Right ventricle myocardium superior (tissue), 1 donor: ENCODE data around the gene LRRC8D. TPM values are rescaled to one million over a fixed set of nuclear protein-coding genes. Genes with fewer than 3 reads are reported as not detected.

ENCODE experiments used
- ATAC-seq: fragments of 200-7000 bp; cut with Tn5 transposase; one replicate; pipeline ENCODE4 v1.9.1; 2020; ENCODE audit warnings: mild to moderate bottlenecking; ENCODE audit not compliant: poor library complexity
- DNase-seq: peaks from one replicate; pipeline ENCODE4 v3.0.0-alpha.2; 2020
- intact Hi-C: fragments of 100-400 bp; cut with DNase I; formaldehyde crosslinking; loops from one replicate; pipeline ENCODE4 v1.11.2; 2022
- total RNA-seq: library from RNA; stranded (reverse); fragmentation: NEBNext Ultra II Directional; extraction: Animal tissue kit (Norgen Biotek cat#: 25700); gene quantifications from one replicate; pipeline ENCODE4 v1.2.1, GENCODE V29; 2021
- donor health status: DM: no; HTN: yes; CAD: no; lungs with severe emphysema.

The LRRC8D gene
- total RNA-seq, 1 donor from 2014 or later = 5.1 TPM

- intact Hi-C loops = no loop called here
- DNase-seq (no peak), ATAC-seq (no peak)
Measured at GRCh38 chr1:89827330-89827729, 6.5 kb downstream of the LRRC8D start.

- DNase-seq (no peak), ATAC-seq (no peak)
- intact Hi-C loops = no loop called here
Measured at GRCh38 chr1:89827902-89828301, 7.1 kb downstream of the LRRC8D start.

GRCh38 chr1:89829186-89829585 lies 8.4 kb downstream of the LRRC8D start:
- no peak for DNase-seq
- ATAC-seq = no peak
- intact Hi-C loops = no loop called here

- ATAC-seq (no peak), DNase-seq (no peak)
- intact Hi-C loops = no loop called here
Measured at GRCh38 chr1:89831462-89832120, 10.8 kb downstream of the LRRC8D start.

GRCh38 chr1:89832496-89833127 lies 11.8 kb downstream of the LRRC8D start:
- no peak for DNase-seq
- intact Hi-C loops = no loop called here
- no peak for ATAC-seq

GRCh38 chr1:89833183-89834082 lies 12.6 kb downstream of the LRRC8D start:
- DNase-seq (no peak), ATAC-seq (peak; percentile 41)
- intact Hi-C loops = no loop called here

- DNase-seq (no peak), ATAC-seq (no peak)
- intact Hi-C loops = no loop called here
Measured at GRCh38 chr1:89834083-89834704, 13.4 kb downstream of the LRRC8D start.

GRCh38 chr1:89836252-89837035 lies 15.6 kb downstream of the LRRC8D start:
- DNase-seq (no peak), ATAC-seq (peak; percentile 69)
- intact Hi-C loops = no loop called here

GRCh38 chr1:89837036-89837481 lies 16.2 kb downstream of the LRRC8D start:
- intact Hi-C loops = no loop called here
- no peak for DNase-seq
- ATAC-seq = no peak

GRCh38 chr1:89837510-89837909 lies 16.7 kb downstream of the LRRC8D start:
- intact Hi-C loops = no loop called here
- no peak for ATAC-seq
- no peak for DNase-seq

GRCh38 chr1:89839516-89839915 lies 18.7 kb downstream of the LRRC8D start:
- DNase-seq (no peak), ATAC-seq (no peak)
- intact Hi-C loops = no loop called here

- no peak for ATAC-seq
- intact Hi-C loops = no loop called here
- DNase-seq = no peak
Measured at GRCh38 chr1:89841507-89841906, 20.7 kb downstream of the LRRC8D start.

- intact Hi-C loops = no loop called here
- DNase-seq (no peak), ATAC-seq (peak; percentile 69)
Measured at GRCh38 chr1:89842567-89843272, 21.9 kb downstream of the LRRC8D start.

- peak; percentile 98 for ATAC-seq
- peak; percentile 81 for DNase-seq
- intact Hi-C loops = no loop called here
Measured at GRCh38 chr1:89843273-89844130, 22.7 kb downstream of the LRRC8D start.

- intact Hi-C loops = no loop called here
- no peak for ATAC-seq
- DNase-seq = no peak
Measured at GRCh38 chr1:89844241-89844807, 23.5 kb downstream of the LRRC8D start.

- DNase-seq (no peak), ATAC-seq (no peak)
- intact Hi-C loops = no loop called here
Measured at GRCh38 chr1:89844860-89845259, 24.0 kb downstream of the LRRC8D start.
